Stimulated activated CD4-positive, alpha-beta T cell treated with anti-CD3 and anti-CD28 coated beads, Interleukin-15, amount 100 ng/mL, for 24 hours (primary cell): ENCODE results near the gene OTOF.

Experiments used
- DNase-seq: peaks from one replicate; pipeline ENCODE4 v3.0.0-alpha.2; 2020

The OTOF gene

GRCh38 chr2:26463244-26464192, 14.4 kb downstream of the OTOF start:
- no peak for DNase-seq

- no peak for DNase-seq
These were observed 15.2 kb downstream of the OTOF start for GRCh38 chr2:26462511-26463243.

GRCh38 chr2:26462100-26462499, 15.8 kb downstream of the OTOF start:
- no peak for DNase-seq

- DNase-seq = no peak
These were observed 16.3 kb downstream of the OTOF start for GRCh38 chr2:26461601-26462023.

GRCh38 chr2:26460613-26461031, 17.3 kb downstream of the OTOF start:
- DNase-seq = no peak

- no peak for DNase-seq
These were observed 17.8 kb downstream of the OTOF start for GRCh38 chr2:26459991-26460612.

- DNase-seq = no peak
These were observed 19.4 kb downstream of the OTOF start for GRCh38 chr2:26458365-26459042.

- no peak for DNase-seq
These were observed 20.1 kb downstream of the OTOF start for GRCh38 chr2:26457695-26458364.

- DNase-seq = no peak
These were observed 20.7 kb downstream of the OTOF start for GRCh38 chr2:26457251-26457666.

GRCh38 chr2:26456440-26457250, 21.3 kb downstream of the OTOF start:
- DNase-seq = no peak

- no peak for DNase-seq
These were observed 22.1 kb downstream of the OTOF start for GRCh38 chr2:26455670-26456439.

GRCh38 chr2:26455037-26455669, 22.8 kb downstream of the OTOF start:
- DNase-seq = no peak

- no peak for DNase-seq
These were observed 23.3 kb downstream of the OTOF start for GRCh38 chr2:26454561-26455001.

- DNase-seq = no peak
These were observed 24.2 kb downstream of the OTOF start for GRCh38 chr2:26453421-26454329.

- DNase-seq = no peak
These were observed 26.2 kb downstream of the OTOF start for GRCh38 chr2:26451700-26452099.

GRCh38 chr2:26450031-26450635, 27.8 kb downstream of the OTOF start:
- DNase-seq = no peak

GRCh38 chr2:26449278-26450030, 28.5 kb downstream of the OTOF start:
- no peak for DNase-seq

- no peak for DNase-seq
These were observed 29.3 kb downstream of the OTOF start for GRCh38 chr2:26448651-26449050.
